Measurements from ENCODE around the gene KDM4C. TPM values are rescaled to one million over a fixed set of nuclear protein-coding genes. Genes with fewer than 3 reads are reported as not detected.

The KDM4C gene
- total and polyA plus RNA-seq, 2 of the 13 experiments (the other 11 are each of a cell fraction or from before 2014, with no cell fraction given), result 19.4 to 23.6 TPM

- H3K36me3 ChIP-seq (replicated peaks in 1 of 2; ENCODE audit: control insufficient read depth in 1 of 2, insufficient read depth in 2 of 2, low read length in 2 of 2), result 0 out of 5 replicates have a peak, but pooled peaks cover 1 to 4% of the 10 kb centered on the region in 2 experiments
- no peak for ATAC-seq
- FAIRE-seq, result no peak
These were observed 171.9 kb downstream of the KDM4C start for GRCh38 chr9:6929441-6930215.

More at GRCh38 chr9:6929441-6930215, 171.9 kb downstream of the KDM4C start:
- Histone ChIP-seq H4K20me1 (ENCODE audit: insufficient read depth, low read length) (no peaks in the 10 kb centered on the region), H3K4me1 (ENCODE audit: insufficient read depth, low read length) (peaks cover 32% of the 10 kb centered on the region), H3K4me3 (replicated peaks in 1 of 3; ENCODE audit: insufficient read depth in 1 of 3, low read depth in 2 of 3, low read length in 3 of 3) (no peak overlapping the region), H3K27me3 (ENCODE audit: control insufficient read depth in 1 of 2, insufficient read depth in 2 of 2, low read length in 2 of 2) (no peaks in the 10 kb centered on the region), H3K27ac (ENCODE audit: extremely low read length, insufficient read depth, low read length) (no peak overlapping the region), H3K4me2 (ENCODE audit: low read depth, low read length) (no peak overlapping the region), H2AFZ (ENCODE audit: low read length) (no peak overlapping the region), H3K79me2 (ENCODE audit: insufficient read depth, low read length) (peaks cover 6% of the 10 kb centered on the region), H3K9ac (ENCODE audit: insufficient read depth, low read depth, low read length) (no peak overlapping the region), H3K9me3 (ENCODE audit: low read length) (no peaks in the 10 kb centered on the region)
- no peak for DNase-seq (ENCODE audit: low spot score)
- 83% methylated on average over 3 of the region's 3 CpGs for WGBS (ENCODE audit: low lambda C conversion rate)
- CTCF ChIA-PET (ENCODE audit: low intra/inter-chr PET ratio, low total read pairs), result no interaction called here
- intact Hi-C loops (cut with micrococcal nuclease; ENCODE audit: unreplicated experiment) (no loop called here), in situ Hi-C loops (cut with HindIII; ENCODE audit: extremely low pct_ligation_motif_present, low pct_unique_long_range_greater_than_20kb) (no loop called here)
- TF ChIP-seq ZNF691 (CRISPR knock-in tag; IDR thresholded peaks at IDR 0.05; ENCODE audit: borderline replicate concordance, low read depth) (no peak), MAFK (conservative IDR thresholded peaks at IDR 0.05 in 1 of 2, IDR thresholded peaks at IDR 0.05 in 1 of 2; ENCODE audit: low read length in 2 of 2) (peak in 1 of 2 experiments; percentile 43; a peak in 1 of 4 replicates), POGK (CRISPR knock-in tag; conservative IDR thresholded peaks at IDR 0.05) (no peak)
- POLR2A ChIA-PET, result no interaction called here
- BruUV-seq (replicated peaks), result no TSS peak
